K562 (cell line): Measurements from ENCODE around the gene RNF114. TPM values are rescaled to one million over a fixed set of nuclear protein-coding genes. Genes with fewer than 3 reads are reported as not detected.

Experiments used
- ATAC-seq: fragments of 200-7000 bp; cut with Tn5 transposase; 3 replicates; pipeline ENCODE4 v1.9.1; 2020; ENCODE audit warnings: moderate library complexity
- BruUV-seq: library from RNA; stranded (reverse); fragments of 400-500 nt; replicated peaks from 2 replicates; lab custom pipeline; 2021; lab: Mats Ljungman, UMichigan
- CTCF ChIA-PET: fragments of 300-600 bp; formaldehyde crosslinking; extraction: SDS; loops from one replicate; lab custom pipeline; 2021; ENCODE audit warnings: low intra/inter-chr PET ratio; lab: Yijun Ruan, JAX
- POLR2A ChIA-PET: fragments of 300-600, 350-650 bp; sonication (Branson Sonifier 250); formaldehyde crosslinking; extraction: SDS; loops from one replicate; lab custom pipeline; 2021; ENCODE audit warnings: antibody characterized with exemption, inconsistent platforms; lab: Yijun Ruan, JAX
- DNase-seq, 4 experiments: peaks; one replicate each; pipeline versions ENCODE4 v3.0.0 to v3.0.0-alpha.2; 2011 to 2018; ENCODE audit warnings: low spot score in 3 of 4, mixed read lengths in 3 of 4; ENCODE audit errors: extremely low read depth in 1 of 4
- FAIRE-seq: peaks from 2 replicates; lab custom pipeline; 2011; peaks lifted over from hg19 to GRCh38; lab: Jason Lieb, UNC
- H2AFZ ChIP-seq: 2 replicates; pipeline ENCODE4 v1.6.0; 2011; ENCODE audit warnings: low read depth, low read length, control low read depth, inconsistent platforms
- H3K27ac ChIP-seq: fragments of 200-600 bp; 3 replicates; pipeline ENCODE4 v1.8.0; 2011; ENCODE audit warnings: low read depth, mild to moderate bottlenecking, control low read depth, inconsistent platforms, low read length, moderate library complexity, mixed read lengths; ENCODE audit errors: extremely low read depth
- H3K27me3 ChIP-seq, 2 experiments: fragments of 300-600 bp in 1 of 2; 2 replicates in 1 of 2; 3 replicates in 1 of 2; pipeline versions ENCODE4 v1.6.0 to v1.8.0; 2011; ENCODE audit warnings: inconsistent platforms in 2 of 2, low read length in 2 of 2, mild to moderate bottlenecking in 1 of 2, mixed read lengths in 1 of 2, moderate library complexity in 1 of 2; ENCODE audit not compliant: control insufficient read depth in 2 of 2, insufficient read depth in 2 of 2
- H3K36me3 ChIP-seq: fragments of 300-600 bp; 3 replicates; pipeline ENCODE4 v1.8.0; 2011; ENCODE audit warnings: mild to moderate bottlenecking, low read length, inconsistent platforms; ENCODE audit not compliant: control insufficient read depth, insufficient read depth
- H3K4me1 ChIP-seq, 2 experiments: fragments of 200-600 bp in 1 of 2; replicated peaks in 1 of 2; 2 replicates in 1 of 2; 3 replicates in 1 of 2; pipeline versions ENCODE4 v1.5.1 to v1.8.0; 2011; ENCODE audit warnings: inconsistent platforms in 2 of 2, low read length in 2 of 2, mild to moderate bottlenecking in 1 of 2, mixed read lengths in 1 of 2, moderate library complexity in 1 of 2; ENCODE audit not compliant: control insufficient read depth in 2 of 2, insufficient read depth in 2 of 2
- H3K4me2 ChIP-seq: 2 replicates; pipeline ENCODE4 v1.6.1; 2011; ENCODE audit warnings: low read length, control low read depth, inconsistent platforms, mixed read lengths; ENCODE audit not compliant: insufficient read depth
- H3K4me3 ChIP-seq: fragments of 200-600 bp; sonication (generic), shearing (Covaris generic); 2 replicates; pipeline ENCODE4 v1.5.1; 2016; ENCODE audit warnings: control low read depth, inconsistent platforms
- H3K79me2 ChIP-seq: fragments of 200-600 bp; 3 replicates; pipeline ENCODE4 v1.8.0; 2011; ENCODE audit warnings: low read length, inconsistent platforms; ENCODE audit not compliant: control insufficient read depth, insufficient read depth
- H3K9ac ChIP-seq, 2 experiments: 2 replicates each; pipeline versions ENCODE4 v1.6.0 to v1.6.1; 2011; ENCODE audit warnings: low read depth in 2 of 2, low read length in 2 of 2, control low read depth in 1 of 2, inconsistent platforms in 1 of 2, mild to moderate bottlenecking in 1 of 2, mixed read lengths in 1 of 2; ENCODE audit not compliant: insufficient read depth in 1 of 2
- H3K9me1 ChIP-seq: one replicate; pipeline ENCODE4 v1.6.0; 2011; ENCODE audit warnings: inconsistent platforms, mild to moderate bottlenecking, low read length, moderate library complexity; ENCODE audit not compliant: control insufficient read depth, insufficient read depth
- H3K9me3 ChIP-seq: replicated peaks from 2 replicates; pipeline ENCODE4 v1.5.1; 2011; ENCODE audit warnings: low read depth, low read length, inconsistent platforms; ENCODE audit not compliant: control insufficient read depth, insufficient read depth
- H4K20me1 ChIP-seq: replicated peaks from 2 replicates; pipeline ENCODE4 v1.6.1; 2011; ENCODE audit warnings: low read length, inconsistent platforms, mixed read lengths; ENCODE audit not compliant: control insufficient read depth, insufficient read depth
- POLR2G ChIP-seq: fragments of 200-400 bp; formaldehyde crosslinking; IDR thresholded peaks from 2 replicates; pipeline ENCODE4 v1.6.1; 2017; ENCODE audit warnings: low read depth, mild to moderate bottlenecking, antibody characterized with exemption, low read length, moderate library complexity
- PRPF4 ChIP-seq: fragments of 200-400 bp; formaldehyde crosslinking; IDR thresholded peaks from one replicate; pipeline ENCODE4 v1.6.1; 2017; ENCODE audit warnings: low read length, low read depth, mild to moderate bottlenecking; ENCODE audit not compliant: insufficient read depth, poor library complexity, severe bottlenecking
- TAF9B ChIP-seq: fragments of 450-650 bp; IDR thresholded peaks from 2 replicates; pipeline ENCODE4 v1.6.1; 2018; ENCODE audit warnings: mild to moderate bottlenecking; ENCODE audit not compliant: partially characterized antibody
- TOE1 ChIP-seq, 2 experiments: fragments of 450-650 bp in 1 of 2; sonication (generic) in 1 of 2; formaldehyde crosslinking in 1 of 2; IDR thresholded peaks; 2 replicates each; pipeline versions ENCODE4 v1.7.1 to v1.8.0; 2016 to 2022; ENCODE audit warnings: borderline replicate concordance in 2 of 2, mild to moderate bottlenecking in 2 of 2, antibody characterized with exemption in 1 of 2, inconsistent platforms in 1 of 2, low read depth in 1 of 2, missing genetic modification reagents in 1 of 2, moderate library complexity in 1 of 2
- WGBS: fragments of 100-300 bp; shearing (Covaris generic); methylation state at CpG from one replicate; pipeline ENCODE4 v1.1.6; 2016; ENCODE audit warnings: low coverage, mixed read lengths; ENCODE audit not compliant: insufficient coverage; ENCODE audit errors: missing lambda C conversion rate; 5-methylcytosine and 5-hydroxymethylcytosine counted together
- in situ Hi-C: fragments of 300-500 bp; cut with MboI; formaldehyde crosslinking; loops from 4 replicates; pipeline ENCODE4 v1.15.0; 2018; ENCODE audit warnings: inconsistent platforms, mixed read lengths
- intact Hi-C: fragments of 100-400 bp; cut with micrococcal nuclease; formaldehyde crosslinking; loops from 2 replicates; pipeline ENCODE4 v1.14.2; 2022
- polyA plus RNA-seq, 8 experiments: library from polyadenylated mRNA; depleted of rRNA in 4 of 8; stranded (reverse) in 5 of 8; unstranded in 3 of 8; fragments of >200 nt; fragmentation: Nextera tagmentation in 2 of 8; fragmentation: Illumina TruSeq in 1 of 8; extraction: Ambion mirVana in 2 of 8; extraction: Trizol in 1 of 8; gene quantifications; 2 replicates each; pipeline versions ENCODE4 v1.2.1 to v1.2.3, GENCODE V29; 2011 to 2014; ENCODE audit warnings: inconsistent platforms in 1 of 8, missing spikeins in 1 of 8
- total RNA-seq, 7 experiments: library from RNA; depleted of rRNA in 6 of 7; stranded (reverse); fragments of >200 nt in 6 of 7; fragmentation: Illumina TruSeq in 2 of 7; extraction: Trizol in 2 of 7; gene quantifications; 2 replicates each; pipeline versions ENCODE4 v1.2.1 to v1.2.3, GENCODE V29; 2011 to 2021; ENCODE audit warnings: low replicate concordance in 1 of 7
- TF ChIP-seq, protein P1 (sequence below): fragments of 450-650 bp; formaldehyde crosslinking; IDR thresholded peaks from 2 replicates; pipeline ENCODE4 v1.4.0; 2020; ENCODE audit warnings: mild to moderate bottlenecking
- TF ChIP-seq, protein P2 (sequence below): fragments of 200-400 bp; formaldehyde crosslinking; IDR thresholded peaks from 2 replicates; pipeline ENCODE4 v1.6.1; 2017; ENCODE audit warnings: mild to moderate bottlenecking, low read depth, low read length, moderate library complexity

RNF114 gene
- total and polyA plus RNA-seq, 9 of the 15 experiments (the other 6 are each of a cell fraction or from before 2014, with no cell fraction given), result 38.6 to 111 (median 62.6) TPM

DNA sequence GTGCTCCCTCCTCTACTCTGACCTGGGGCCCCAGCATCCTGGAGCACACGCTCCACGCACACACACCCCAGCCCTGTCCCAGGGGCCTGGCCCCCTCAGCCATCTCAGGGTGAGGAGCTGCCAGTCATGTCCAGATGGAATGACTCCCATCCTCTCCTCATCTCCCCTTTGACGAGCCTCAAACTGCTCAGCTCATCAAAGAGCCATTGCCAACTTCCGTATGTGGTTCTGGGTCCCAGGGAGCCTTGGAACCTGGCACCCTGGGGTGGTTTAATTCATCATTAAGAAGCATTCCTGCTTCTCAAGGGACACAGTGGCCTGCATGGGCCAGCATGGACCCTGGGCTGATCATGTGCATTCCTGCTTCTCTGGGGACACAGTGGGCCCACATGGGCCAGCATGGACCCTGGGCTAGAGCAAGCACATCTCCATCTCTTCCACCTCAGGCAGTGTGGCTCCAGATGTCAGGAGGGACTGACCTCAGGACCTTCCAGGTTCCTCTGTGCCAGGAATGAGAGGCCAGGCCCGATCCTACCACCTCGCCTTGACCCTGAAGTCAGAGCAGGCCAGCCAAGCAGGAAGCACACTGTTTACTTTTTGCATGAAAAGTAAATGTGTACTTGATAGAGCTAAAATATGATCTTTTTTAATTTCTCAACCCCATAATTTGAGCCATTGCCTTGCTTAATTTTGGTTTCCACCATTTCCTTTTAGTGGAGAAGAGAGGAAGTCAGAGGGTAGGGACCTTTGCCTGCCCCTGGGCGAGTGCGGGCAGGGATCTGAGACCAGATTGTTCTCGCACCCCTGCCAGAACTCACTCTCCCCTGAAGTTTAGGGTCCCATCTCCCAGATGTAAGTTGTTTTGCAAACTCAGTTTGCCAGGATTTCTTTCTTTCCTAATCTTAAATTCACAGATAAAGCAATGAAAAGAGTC lies 46.9 kb upstream of the RNF114 start:
- no TSS peak for BruUV-seq
- Histone ChIP-seq H3K9ac (no peak overlapping the region), H3K27ac (no peak overlapping the region), H3K36me3 (peaks cover 41% of the 10 kb centered on the region; the same call in 1 of the 3 replicates), H3K4me3 (no peak overlapping the region), H3K4me2 (no peak overlapping the region), H3K27me3 (no peaks in the 10 kb centered on the region), H3K9me3 (no peaks in the 10 kb centered on the region), H3K4me1 (peaks cover 8 to 47% of the 10 kb centered on the region in 2 experiments), H3K9me1 (peaks cover 4% of the 10 kb centered on the region), H4K20me1 (peaks cover 12% of the 10 kb centered on the region; the same call in 1 of the 2 replicates), H3K79me2 (no peaks in the 10 kb centered on the region), H2AFZ (no peak overlapping the region)
- ATAC-seq, result no peak
- ChIA-PET CTCF (interaction anchor here (0.6 to 3.0 kb wide), 5 partner anchors 39 to 555 kb away, joined by 3 to 22 read pairs (median 3); no protein-coding TSS in a partner anchor), POLR2A (interaction anchor here (0.6 to 2.4 kb wide), 3 partner anchors 15 to 279 kb away, joined by 3 to 8 read pairs (median 3); no protein-coding TSS in a partner anchor)
- TF ChIP-seq, protein P1, sequence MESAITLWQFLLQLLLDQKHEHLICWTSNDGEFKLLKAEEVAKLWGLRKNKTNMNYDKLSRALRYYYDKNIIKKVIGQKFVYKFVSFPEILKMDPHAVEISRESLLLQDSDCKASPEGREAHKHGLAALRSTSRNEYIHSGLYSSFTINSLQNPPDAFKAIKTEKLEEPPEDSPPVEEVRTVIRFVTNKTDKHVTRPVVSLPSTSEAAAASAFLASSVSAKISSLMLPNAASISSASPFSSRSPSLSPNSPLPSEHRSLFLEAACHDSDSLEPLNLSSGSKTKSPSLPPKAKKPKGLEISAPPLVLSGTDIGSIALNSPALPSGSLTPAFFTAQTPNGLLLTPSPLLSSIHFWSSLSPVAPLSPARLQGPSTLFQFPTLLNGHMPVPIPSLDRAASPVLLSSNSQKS (CRISPR knock-in tag), result no peak
- TF ChIP-seq TAF9B (no peak), POLR2G (peak; percentile 37; the same call in 1 of the 2 replicates), TOE1 (IDR thresholded peaks at IDR 0.05; ENCODE audit: borderline replicate concordance) (no peak), TOE1 (CRISPR knock-in tag; IDR thresholded peaks at IDR 0.05; ENCODE audit: borderline replicate concordance, low read depth) (no peak), PRPF4 (no peak)
- TF ChIP-seq, protein P2, sequence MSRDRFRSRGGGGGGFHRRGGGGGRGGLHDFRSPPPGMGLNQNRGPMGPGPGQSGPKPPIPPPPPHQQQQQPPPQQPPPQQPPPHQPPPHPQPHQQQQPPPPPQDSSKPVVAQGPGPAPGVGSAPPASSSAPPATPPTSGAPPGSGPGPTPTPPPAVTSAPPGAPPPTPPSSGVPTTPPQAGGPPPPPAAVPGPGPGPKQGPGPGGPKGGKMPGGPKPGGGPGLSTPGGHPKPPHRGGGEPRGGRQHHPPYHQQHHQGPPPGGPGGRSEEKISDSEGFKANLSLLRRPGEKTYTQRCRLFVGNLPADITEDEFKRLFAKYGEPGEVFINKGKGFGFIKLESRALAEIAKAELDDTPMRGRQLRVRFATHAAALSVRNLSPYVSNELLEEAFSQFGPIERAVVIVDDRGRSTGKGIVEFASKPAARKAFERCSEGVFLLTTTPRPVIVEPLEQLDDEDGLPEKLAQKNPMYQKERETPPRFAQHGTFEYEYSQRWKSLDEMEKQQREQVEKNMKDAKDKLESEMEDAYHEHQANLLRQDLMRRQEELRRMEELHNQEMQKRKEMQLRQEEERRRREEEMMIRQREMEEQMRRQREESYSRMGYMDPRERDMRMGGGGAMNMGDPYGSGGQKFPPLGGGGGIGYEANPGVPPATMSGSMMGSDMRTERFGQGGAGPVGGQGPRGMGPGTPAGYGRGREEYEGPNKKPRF, result no peak
- in situ Hi-C loops, result loop anchor here (25.0 kb wide), 1 partner anchor 552 kb away; no protein-coding TSS in a partner anchor
- DNase-seq, result no peak
- intact Hi-C loops, result loop anchor here (2.0 kb wide), 1 partner anchor 40 kb away; no protein-coding TSS in a partner anchor
- 72% methylated on average over 8 of the region's 9 CpGs for WGBS
- no peak for FAIRE-seq
